MM.1S (cell line): Measurements from ENCODE around the gene NYAP2.
A peak's percentile ranks its signal among the peaks of the same experiment; 100 is the strongest.

Experiments used
- DNase-seq: peaks from one replicate; pipeline ENCODE4 v3.0.0-alpha.2; 2015
- H2AFZ ChIP-seq: fragments of 300-600 bp; sonication (generic); 2 replicates; pipeline ENCODE4 v1.6.0; 2016; ENCODE audit warnings: antibody characterized with exemption, low read length
- H3F3A ChIP-seq: fragments of 300-600 bp; sonication (generic); 2 replicates; pipeline ENCODE4 v1.6.1; 2016; ENCODE audit warnings: mild to moderate bottlenecking, antibody characterized with exemption, low read length, moderate library complexity, mixed read lengths; ENCODE audit not compliant: insufficient read depth
- H3K27ac ChIP-seq: fragments of 300-600 bp; sonication (generic); 2 replicates; pipeline ENCODE4 v1.5.1; 2016; ENCODE audit warnings: mild to moderate bottlenecking, low read length
- H3K27me3 ChIP-seq: fragments of 300-600 bp; sonication (generic); replicated peaks from 2 replicates; pipeline ENCODE4 v1.6.0; 2016; ENCODE audit warnings: low read length; ENCODE audit not compliant: insufficient read depth
- H3K36me3 ChIP-seq: fragments of 300-600 bp; sonication (generic); replicated peaks from 2 replicates; pipeline ENCODE4 v1.6.1; 2016; ENCODE audit warnings: mild to moderate bottlenecking, low read length, mixed read lengths; ENCODE audit not compliant: insufficient read depth
- H3K4me1 ChIP-seq: fragments of 300-600 bp; sonication (generic); 2 replicates; pipeline ENCODE4 v1.6.1; 2016; ENCODE audit warnings: low read length, mixed read lengths
- H3K4me2 ChIP-seq: fragments of 300-600 bp; sonication (generic); 2 replicates; pipeline ENCODE4 v1.6.0; 2016; ENCODE audit warnings: low read depth, low read length
- H3K4me3 ChIP-seq: fragments of 300-600 bp; sonication (generic); 2 replicates; pipeline ENCODE4 v1.5.1; 2016; ENCODE audit warnings: low read length, mixed read lengths
- H3K79me2 ChIP-seq: fragments of 300-600 bp; sonication (generic); 2 replicates; pipeline ENCODE4 v1.6.1; 2016; ENCODE audit warnings: mixed run types, low read length, mixed read lengths
- H3K9ac ChIP-seq: fragments of 300-600 bp; sonication (generic); 2 replicates; pipeline ENCODE4 v1.6.1; 2016; ENCODE audit warnings: low read length, mixed read lengths
- H3K9me2 ChIP-seq: fragments of 300-600 bp; sonication (generic); replicated peaks from 2 replicates; pipeline ENCODE4 v1.6.1; 2016; ENCODE audit warnings: mild to moderate bottlenecking, low read length, mixed read lengths; ENCODE audit not compliant: insufficient read depth
- H3K9me3 ChIP-seq: fragments of 300-600 bp; sonication (generic); replicated peaks from 2 replicates; pipeline ENCODE4 v1.6.1; 2016; ENCODE audit warnings: mild to moderate bottlenecking, low read length, mixed read lengths; ENCODE audit not compliant: insufficient read depth
- H4K20me1 ChIP-seq: fragments of 300-600 bp; sonication (generic); 2 replicates; pipeline ENCODE4 v1.6.1; 2016; ENCODE audit warnings: mild to moderate bottlenecking, low read length, moderate library complexity, mixed read lengths; ENCODE audit not compliant: insufficient read depth
- CTCF ChIP-seq: fragments of 300-600 bp; sonication (generic); IDR thresholded peaks from 2 replicates; pipeline ENCODE4 v1.5.1; 2016; ENCODE audit warnings: antibody characterized with exemption, low read length, mixed read lengths
- EZH2 ChIP-seq: fragments of 300-600 bp; sonication (generic); optimal IDR thresholded peaks from 2 replicates; pipeline ENCODE3; 2017; ENCODE audit warnings: low read depth, mild to moderate bottlenecking, antibody characterized with exemption, low read length, mixed read lengths
- EZH2phosphoT487 ChIP-seq: fragments of 300-600 bp; sonication (generic); IDR thresholded peaks from 2 replicates; pipeline ENCODE4 v1.6.1; 2018; ENCODE audit warnings: antibody characterized with exemption, low read length

NYAP2 gene

GRCh38 chr2:225670111-225670974 lies 270.8 kb downstream of the NYAP2 start:
- Histone ChIP-seq H3K9ac (no peak overlapping the region), H3K36me3 (no peaks in the 10 kb centered on the region), H3K9me2 (no peaks in the 10 kb centered on the region), H4K20me1 (no peaks in the 10 kb centered on the region), H3K9me3 (no peaks in the 10 kb centered on the region), H3K27ac (no peak overlapping the region), H3K4me1 (no peaks in the 10 kb centered on the region), H3K4me2 (no peak overlapping the region), H3K4me3 (no peak overlapping the region), H3F3A (no peaks in the 10 kb centered on the region), H3K27me3 (no peaks in the 10 kb centered on the region), H3K79me2 (no peaks in the 10 kb centered on the region), H2AFZ (no peak overlapping the region)
- no peak for DNase-seq
- TF ChIP-seq CTCF: peak; percentile 43
- TF ChIP-seq EZH2: no peak
- no peak for TF ChIP-seq EZH2phosphoT487

DNA sequence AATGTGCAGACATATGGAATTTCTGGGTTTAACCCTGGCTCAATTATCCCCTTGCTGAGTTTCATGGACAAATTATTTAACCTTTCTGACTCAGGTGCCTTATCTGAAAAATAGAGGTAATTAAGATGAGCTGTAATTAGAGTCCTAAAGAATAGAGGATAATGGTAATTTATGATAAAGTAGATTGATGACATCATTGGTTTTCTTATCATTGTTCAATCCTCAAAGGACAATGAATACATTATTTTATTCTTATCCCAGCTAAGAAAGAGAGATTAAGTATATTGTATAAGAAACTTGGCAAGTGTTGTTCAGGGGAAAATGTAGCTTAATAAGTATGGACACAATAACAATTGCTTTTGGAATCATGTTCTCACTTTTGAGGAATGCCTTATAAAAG lies 279.3 kb downstream of the NYAP2 start:
- Histone ChIP-seq H3K4me2 (no peak overlapping the region), H3K27ac (no peak overlapping the region), H3K9ac (no peak overlapping the region), H3K27me3 (no peaks in the 10 kb centered on the region), H3K36me3 (no peaks in the 10 kb centered on the region), H3K9me2 (no peaks in the 10 kb centered on the region), H3K79me2 (no peaks in the 10 kb centered on the region), H3K9me3 (no peaks in the 10 kb centered on the region), H4K20me1 (no peaks in the 10 kb centered on the region), H3F3A (no peaks in the 10 kb centered on the region), H3K4me1 (no peaks in the 10 kb centered on the region), H2AFZ (no peak overlapping the region), H3K4me3 (no peak overlapping the region)
- no peak for TF ChIP-seq EZH2phosphoT487
- TF ChIP-seq CTCF: no peak
- no peak for TF ChIP-seq EZH2
- DNase-seq: no peak

GRCh38 chr2:225683258-225683657 lies 283.7 kb downstream of the NYAP2 start:
- Histone ChIP-seq H3F3A (no peaks in the 10 kb centered on the region), H3K4me2 (no peak overlapping the region), H3K79me2 (no peaks in the 10 kb centered on the region), H3K27me3 (no peaks in the 10 kb centered on the region), H3K9ac (no peak overlapping the region), H4K20me1 (no peaks in the 10 kb centered on the region), H3K9me3 (no peaks in the 10 kb centered on the region), H3K9me2 (no peaks in the 10 kb centered on the region), H3K36me3 (no peaks in the 10 kb centered on the region), H2AFZ (no peak overlapping the region), H3K4me3 (no peak overlapping the region), H3K27ac (no peak overlapping the region), H3K4me1 (no peaks in the 10 kb centered on the region)
- no peak for DNase-seq
- TF ChIP-seq EZH2 (no peak), CTCF (no peak), EZH2phosphoT487 (no peak)
